GM18508 (cell line): ENCODE data around the gene BICRA.

Experiments
- ATAC-seq: cut with Tn5 transposase; IDR thresholded peaks from one replicate; pipeline ENCODE4 v1.9.1; 2021; ENCODE audit warnings: moderate number of reproducible peaks; ENCODE audit not compliant: insufficient read depth, unreplicated experiment

The BICRA gene

DNA sequence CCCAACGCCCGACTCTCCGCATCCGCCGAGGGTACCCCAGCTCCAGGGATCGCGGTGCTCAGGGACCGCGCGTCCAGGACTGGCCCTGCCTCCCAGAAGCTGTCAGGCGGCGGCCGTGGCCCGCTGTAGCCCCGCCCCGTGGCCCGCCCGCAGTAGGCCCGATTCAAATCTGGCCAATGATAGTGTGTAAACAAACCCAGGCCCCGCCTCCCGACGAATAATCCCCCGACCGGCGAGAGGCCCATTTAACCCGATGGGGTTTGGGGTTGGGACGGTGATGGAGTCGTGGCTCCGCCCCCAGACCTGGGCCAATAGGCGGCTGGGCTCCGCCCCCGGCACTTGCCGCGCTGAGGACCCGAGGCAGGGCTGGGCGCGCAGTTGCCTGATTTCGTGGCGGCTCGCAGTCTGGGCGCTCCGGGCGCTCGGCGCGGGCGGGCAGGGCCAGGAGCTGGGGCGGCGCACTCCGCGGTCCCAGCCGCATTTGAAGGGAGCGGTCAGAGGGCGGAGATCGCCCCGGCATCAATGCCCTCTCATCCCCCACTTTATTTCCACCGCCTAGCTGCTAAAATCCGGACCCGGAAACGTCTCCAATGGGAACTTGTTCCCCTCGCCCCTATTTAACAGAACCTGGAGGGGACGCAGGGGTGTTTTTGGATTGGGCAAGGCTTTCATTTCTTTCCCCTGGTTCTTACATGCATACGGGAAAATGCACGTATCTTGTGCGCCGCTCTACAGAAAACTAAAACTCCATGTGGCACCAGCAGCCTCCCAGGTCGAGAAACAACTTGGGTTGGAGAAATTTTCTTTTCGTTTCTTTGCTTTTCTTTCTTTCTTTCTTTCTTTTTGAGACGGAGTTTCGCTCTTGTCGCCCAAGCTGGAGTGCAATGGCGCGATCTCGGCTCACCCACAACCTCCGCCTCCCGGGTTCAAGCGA, 8.4 kb upstream of the BICRA start:
- ATAC-seq = peak; percentile 64

DNA sequence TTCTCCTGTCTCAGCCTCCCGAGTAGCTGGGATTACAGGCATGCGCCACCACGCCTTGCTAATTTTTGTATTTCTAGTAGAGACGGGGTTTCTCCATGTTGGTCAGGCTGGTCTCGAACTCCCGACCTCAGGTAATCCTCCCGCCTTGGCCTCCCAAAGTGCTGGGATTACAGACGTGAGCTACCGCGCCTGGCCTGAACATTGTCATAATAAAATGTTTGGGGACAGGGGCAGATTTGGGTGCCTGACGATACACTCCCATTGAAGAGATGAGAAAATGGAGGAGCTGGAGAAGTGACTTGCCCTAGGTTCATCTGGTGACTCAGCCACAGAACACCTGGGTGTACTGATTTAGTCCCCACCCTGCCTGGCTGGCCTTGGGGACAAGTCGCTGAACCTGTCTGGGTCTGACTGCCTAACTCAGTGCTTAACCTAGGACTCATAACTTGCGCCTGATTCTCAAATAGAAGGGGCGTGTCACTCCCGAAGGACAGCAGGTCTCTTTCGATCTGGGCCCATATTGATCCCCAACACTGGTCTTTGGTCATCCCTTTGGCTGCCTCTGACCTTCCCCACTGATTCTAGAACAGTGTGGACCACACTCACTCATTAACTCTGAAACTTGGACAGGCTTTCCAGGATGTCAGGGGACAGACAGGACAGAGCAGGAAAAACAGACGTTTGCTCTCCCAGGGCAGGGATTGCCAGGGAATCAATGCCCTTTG, 7.6 kb upstream of the BICRA start:
- no peak for ATAC-seq

DNA sequence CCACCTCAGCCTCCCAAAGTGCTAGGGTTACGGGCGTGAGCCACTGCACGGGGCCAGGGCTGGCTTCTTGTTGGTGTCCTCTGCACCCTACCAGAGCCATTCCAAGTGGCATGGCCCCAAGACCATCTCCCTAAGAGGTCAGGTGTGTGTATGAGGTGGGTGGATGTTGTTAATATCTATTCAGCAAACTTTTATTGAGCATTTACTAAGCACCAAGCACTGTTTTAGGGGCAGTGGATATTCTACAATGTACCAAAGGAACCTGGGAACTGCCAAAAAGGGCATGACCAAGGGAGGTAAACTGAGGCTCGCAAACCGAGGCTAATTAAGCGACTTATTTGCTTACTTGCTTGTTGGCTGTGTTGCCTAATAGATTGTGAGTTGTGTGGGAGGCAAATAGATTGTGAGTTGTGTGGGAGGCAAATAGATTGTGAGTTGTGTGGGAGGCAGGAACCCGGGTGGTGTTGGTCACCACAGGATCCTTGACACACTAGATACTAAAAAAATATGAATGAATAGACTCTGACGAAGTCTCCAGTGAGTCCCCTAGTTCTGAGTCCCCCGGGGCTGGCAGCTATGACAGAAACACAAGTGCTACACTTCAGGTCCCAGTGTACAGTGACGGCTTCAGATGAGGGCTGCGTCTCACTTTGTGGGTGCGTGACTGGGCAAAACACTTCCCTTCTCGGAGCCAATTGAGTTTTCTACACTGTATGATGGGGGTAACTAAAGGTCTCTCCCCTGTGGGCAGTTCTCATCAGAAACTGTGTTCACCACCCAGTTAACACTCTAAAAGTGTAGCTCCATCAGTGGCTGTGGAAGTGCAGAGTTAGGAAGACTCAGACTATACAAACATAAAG, 5.0 kb upstream of the BICRA start:
- ATAC-seq = no peak

DNA sequence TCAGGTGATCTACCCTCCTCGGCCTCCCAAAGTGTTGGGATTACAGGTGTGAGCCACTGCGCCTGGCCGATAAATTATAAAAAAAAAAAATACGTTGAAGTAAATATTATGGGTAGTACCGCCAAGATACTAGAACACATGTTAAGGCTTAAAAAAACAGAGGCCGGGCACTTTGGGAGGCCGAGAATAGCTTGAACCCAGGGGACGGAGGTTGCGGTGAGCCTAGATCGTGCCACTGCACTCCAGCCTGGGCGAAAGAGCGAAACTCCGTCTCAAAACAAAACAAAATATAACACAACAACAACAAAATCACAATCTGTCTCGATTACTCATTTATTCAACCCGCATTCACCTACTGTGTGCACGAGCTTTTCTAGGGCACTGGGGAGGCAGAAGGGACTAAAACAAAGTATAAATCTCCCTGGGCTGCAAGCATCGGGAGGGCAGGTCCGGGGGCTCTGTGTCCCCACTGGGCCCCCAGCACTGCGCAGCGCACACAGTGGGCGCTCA, 1.3 kb upstream of the BICRA start:
- no peak for ATAC-seq

DNA sequence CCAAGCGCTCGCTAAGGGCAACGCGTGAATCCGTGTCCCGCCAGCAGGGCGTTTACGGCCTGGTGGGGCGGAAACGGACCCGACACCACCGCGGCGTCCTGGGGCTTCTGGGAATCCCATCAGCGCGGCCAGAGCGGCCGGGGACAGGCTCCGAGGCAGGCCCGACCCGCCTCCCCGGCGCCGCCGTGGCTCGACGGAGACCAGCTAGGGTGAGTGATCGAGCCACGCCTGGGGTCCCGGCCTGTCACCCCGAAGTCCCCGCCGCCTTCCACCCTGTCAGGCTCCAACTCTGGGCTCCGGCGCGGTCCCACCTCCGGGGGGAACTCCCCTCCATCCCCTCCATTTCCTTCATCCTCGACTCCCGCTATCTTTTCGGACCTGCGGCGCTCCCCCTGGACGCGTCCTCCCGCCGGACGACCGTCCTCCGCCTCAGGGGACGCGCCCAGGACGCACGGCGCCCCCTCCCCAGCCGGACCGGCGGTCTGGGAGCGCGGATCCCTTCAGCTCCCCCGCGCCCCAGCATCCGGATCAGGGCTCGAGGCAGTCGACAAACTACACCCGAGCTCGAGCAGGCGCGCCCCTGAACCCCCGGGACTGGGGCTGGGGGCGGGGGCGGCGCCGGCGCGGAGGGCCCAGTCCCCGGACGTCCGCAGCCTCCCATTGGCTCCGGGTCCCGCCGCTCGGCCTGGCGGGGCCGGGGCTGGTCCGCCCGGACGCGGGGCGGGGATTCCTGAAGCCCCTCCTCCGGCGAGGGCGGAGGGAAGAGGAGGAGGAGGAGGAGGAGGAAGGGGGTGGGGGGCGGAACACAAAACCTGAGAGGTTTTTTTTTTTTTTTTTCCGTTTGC, 638 bp upstream of the BICRA start:
- ATAC-seq = no peak

DNA sequence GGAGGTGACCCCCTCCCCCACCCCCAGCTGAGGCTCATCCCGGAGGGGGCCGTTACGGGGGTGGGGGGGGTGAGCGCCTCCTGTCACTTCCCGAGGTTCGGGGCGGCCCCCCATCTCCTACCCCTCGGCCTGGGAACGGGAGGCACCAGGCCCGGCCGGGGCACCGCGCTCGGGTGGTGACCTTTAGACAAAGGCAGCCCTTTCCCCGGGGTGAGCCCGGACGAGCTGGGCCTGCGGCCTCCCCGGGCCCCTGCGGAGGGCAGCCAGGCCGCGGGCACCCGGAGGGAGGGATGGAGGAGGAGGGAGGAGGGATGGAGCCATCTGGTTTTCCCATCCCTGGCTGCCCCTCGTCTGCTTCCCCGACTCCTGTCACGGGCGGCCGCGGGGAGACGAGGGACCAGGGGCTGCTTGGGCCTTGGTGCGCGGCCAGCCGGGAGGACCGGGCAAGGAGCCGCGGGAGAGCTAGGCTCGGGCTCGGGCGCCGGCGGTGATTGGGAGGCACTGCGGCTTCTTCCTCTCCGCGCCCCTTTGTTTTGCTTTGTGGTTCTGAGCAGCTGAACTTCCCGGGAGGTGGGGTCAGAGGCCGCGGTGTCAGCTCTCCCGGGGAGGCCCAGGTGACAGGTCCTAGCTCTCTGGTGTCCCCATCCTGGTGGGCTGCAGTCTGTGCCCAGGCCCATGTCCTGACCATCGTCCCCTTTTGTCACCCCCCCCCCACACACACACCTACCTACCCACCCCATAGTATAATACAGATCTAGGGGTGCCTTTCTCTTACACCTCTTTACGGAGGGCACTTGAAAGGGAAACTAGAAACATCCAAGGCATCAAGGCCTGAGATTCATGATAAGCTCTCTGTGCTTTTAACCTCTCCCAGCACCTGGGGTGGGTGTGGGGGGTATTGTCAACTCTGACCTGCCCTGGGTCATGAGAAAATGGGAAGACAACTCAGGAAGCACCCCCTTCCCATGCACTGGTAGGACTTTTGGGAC, 1.3 kb downstream of the BICRA start:
- ATAC-seq = no peak

DNA sequence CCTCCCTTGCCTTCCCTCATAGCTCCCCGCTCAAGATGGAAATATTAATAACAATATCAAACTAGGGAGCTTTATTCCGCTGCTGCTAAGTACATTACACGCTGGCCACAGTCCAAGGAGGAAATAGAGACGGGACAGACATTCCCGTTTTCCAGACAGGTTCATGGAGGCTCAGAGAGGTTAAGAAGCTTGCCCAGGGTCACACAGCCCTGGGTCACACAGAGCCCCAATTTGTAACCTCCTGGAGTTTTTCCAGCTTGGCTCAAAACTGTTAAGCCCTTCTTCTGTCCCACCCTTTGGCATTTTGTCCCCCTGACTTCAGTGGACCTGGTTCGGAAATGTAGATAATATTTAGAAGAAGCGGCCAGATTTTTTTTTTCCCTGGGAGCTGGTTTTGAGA, 2.0 kb downstream of the BICRA start:
- ATAC-seq = no peak

DNA sequence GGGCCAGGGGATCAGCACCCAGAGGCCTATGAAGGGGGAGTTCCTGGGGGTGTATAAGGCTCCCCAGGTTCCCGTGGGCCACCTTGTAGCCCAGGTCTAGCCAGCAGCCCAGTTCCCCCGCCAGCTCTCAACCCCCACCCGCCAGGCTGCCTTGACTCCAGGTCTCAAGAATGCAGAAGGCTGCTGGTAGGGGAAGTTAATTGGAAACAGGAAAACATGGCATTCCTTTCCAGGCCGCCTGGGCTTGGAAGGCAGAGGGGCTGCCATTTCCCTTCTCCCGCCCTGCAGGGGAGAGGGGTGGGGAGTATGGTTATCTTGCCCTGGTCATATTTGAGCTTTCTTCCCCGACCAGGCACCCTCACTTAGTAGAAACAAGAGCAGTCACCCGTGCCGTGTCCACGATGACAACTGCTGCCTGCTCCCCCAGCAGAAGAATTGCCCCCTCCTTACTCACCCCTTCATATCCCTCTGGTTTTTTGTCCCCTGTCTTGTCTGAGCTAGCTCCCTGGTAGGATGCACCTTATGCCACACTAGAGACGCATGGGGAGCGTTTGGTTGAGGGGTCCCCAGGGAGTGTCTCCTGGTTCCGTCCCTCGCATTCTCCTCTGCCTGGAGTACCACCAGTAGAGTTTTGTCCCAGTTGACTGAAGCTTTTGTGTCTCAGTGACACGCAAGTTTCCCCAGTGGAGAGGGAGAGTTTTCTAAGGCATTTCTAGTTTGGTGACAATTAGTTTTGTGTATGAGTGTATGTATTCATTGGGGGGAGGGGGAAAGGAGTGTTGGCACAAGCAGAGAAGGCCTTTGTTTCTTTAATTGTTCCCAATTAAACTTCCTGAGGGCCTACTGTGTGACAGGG, 4.5 kb downstream of the BICRA start:
- ATAC-seq = no peak

DNA sequence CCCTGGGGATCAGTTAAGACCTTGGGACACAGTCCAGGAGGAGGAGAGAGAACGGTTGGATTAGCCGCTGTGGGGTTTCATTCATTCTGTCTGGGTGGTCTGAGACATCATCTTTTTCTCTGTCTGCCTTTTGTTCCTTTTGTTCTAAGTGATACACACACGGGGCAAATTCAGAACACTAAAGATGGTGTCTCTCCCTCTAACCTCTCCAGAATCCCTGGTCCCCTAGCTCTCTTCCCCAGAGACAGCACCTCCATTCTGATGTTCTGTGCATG, 5.0 kb downstream of the BICRA start:
- ATAC-seq = no peak

DNA sequence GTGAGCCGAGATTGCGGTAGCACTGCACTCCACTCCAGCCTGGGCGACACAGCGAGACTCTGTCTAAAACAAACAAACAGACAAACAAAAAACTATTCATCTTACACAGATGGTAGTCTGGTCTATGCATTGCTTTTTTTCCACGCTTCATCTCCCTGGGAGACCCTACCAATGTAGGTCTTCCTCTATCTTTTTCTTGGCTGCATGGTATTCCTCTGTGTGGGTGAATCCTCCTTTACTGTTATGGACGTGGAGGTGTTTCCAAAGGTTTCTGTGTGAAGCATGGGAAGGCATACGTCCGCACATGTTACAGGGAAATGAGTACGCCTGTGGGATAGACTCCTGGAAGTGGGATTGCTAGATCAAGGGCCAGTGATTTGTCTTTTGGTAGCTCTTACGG, 5.6 kb downstream of the BICRA start:
- ATAC-seq = no peak

DNA sequence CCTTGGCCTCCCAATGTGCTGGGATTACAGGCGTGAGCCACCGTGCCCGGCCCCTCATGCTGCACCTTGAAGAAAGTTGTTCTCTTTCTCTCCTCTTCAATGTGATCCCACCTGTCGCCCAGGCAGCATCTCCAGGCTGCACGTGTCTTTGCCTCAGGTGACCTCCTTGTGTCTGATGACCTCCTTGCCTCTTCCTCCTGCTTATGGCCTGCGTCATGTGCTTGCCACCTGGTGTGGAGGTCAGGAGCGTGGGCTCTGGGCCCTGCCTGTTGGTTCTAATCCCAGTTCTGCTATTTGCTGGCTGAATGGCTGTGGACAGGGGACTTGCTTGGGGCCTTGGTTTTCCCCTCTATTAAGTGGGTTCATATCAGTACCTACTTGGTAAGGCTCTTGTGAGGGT, 6.3 kb downstream of the BICRA start:
- ATAC-seq = no peak

DNA sequence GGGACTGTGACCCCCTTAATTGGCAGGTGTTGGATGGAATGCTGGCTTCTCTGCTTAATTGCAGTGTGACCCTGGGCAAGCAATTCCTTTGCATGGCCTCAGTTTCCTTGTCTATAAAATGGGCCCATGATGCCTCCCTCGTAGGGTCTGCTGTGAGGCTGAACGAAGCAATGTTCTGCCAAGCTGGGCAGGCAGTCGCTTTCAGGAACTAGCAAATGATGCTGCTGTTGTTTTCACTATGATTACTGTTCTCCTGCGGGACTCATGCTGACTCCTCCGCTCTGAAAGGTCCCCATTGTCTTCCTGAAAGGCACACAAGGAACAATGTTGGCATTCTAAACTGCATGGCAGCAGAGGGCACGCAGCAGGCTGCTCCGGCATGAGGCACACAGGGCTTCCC, 6.8 kb downstream of the BICRA start:
- ATAC-seq = no peak

DNA sequence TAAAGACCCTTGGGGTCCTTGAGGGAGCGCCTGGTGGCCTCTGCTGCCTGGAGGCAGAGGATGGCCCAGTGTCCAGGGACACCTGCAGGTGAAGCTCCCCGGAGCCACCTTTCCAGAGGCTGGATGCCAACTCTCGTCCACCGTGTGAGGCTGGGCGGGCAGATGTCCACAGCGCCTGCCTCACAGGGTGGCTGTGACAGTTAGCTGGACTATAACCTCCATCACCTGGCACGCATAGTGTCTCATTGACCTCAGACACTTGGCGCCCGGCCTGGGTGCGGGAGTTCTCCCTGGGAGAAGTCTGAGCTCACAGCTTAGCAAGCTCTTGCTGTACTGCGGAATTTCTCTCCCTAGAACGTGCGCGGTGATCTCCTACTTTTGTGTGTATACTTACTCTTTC, 9.8 kb downstream of the BICRA start:
- ATAC-seq = no peak

DNA sequence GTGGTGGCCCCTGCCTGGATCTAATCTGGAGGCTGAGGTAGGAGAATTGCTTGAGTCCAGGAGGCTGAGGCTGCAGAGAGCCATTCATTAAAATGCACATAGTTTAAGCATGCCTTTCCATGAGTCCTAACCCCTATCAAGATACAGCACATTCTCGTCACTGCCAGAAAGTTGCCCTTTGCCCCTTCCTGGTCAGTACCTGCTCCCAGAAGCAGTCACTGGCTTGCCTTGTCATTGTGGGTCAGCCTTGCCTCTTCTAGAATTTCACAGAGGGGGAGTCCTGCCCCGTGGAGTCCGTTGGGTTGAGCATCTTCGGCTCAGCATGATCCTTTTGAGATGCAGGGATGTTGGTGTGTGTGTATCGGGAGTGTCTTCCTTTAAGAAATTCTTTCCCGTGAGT, 10.8 kb downstream of the BICRA start:
- no peak for ATAC-seq

DNA sequence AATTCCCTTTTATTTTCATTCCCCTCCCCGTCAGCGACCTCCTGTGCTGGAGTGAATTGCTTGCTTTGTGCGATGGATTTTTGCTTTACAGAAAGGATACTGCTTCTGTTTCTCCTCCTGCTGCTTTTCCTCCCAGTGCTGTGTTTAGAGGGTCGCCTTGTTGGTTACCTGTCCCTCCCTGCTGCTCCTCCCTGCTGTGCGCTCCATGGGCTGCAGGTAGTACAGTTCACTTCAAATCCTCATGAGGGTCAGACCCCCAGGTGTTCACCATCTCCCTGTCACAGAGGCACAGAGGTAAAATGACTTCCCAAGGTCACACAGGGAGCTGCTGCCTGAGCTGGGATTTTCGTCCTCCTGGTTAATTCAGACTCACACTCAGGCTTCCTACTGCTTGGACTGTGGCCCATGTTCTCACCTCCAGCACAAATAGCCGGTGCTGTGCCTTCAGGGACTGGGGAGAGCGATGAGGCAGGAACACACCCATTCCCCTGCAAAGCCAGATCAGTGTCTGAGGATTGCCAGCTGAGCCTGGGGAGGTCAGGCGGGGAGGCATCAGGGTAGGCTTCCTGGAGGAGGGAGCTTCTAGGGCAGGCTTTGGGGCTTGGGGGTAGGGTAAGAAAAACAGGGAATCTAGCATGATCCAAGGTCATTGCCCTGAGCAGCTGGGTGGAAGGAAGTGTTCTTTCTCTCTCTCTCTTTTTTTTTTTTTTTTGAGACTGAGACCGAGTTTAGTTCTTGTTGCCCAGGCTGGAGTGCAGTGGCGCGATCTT, 14.4 kb downstream of the BICRA start:
- ATAC-seq = no peak

DNA sequence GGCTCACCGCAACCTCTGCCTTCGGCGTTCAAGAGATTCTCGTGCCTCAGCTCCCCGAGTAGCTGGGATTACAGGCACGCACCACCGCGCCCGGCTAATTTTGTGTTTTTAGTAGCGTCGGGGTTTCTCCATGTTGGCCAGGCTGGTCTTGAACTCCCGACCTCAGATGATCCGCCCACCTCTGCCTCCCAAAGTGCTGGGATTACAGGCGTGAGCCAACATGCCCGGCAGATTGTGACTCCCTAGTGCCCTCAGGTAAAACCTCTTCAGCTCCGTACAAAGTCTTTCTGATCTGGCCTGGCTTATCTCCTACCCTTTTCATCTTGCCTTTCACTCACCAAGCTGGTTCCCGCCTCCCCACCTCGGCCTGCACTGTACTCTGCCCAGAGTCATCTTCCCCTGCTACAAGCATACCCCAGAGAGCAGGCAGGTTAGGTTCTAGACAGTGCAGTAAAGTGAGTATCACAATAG, 15.0 kb downstream of the BICRA start:
- no peak for ATAC-seq

DNA sequence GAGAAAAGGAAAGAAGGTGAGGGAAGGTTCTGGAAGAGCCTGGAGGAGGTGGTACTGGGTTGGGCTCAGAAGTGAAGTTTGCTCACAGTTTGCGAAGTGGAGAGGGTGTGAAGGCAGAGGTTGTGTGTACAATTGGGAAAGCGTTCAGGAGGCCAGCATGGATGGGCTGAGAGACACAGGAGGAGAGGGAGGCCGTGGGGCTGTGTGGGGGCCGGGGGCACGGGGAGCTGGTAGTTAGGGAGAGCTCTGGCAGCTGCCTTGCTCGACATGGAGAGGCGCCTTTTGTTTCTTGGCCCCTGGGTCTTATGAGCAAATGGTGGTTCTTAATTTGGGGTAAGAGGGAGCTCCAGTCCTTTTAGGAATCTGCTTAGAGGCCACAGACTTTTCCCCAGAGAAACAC, 16.7 kb downstream of the BICRA start:
- ATAC-seq = no peak
